HepG2 (cell line): ENCODE measurements around the gene CXCR2. TPM values are rescaled to one million over a fixed set of nuclear protein-coding genes. Genes with fewer than 3 reads are reported as not detected.

Source experiments
- ATAC-seq: fragments of 200-7000 bp; cut with Tn5 transposase; 3 replicates; pipeline ENCODE4 v1.9.1; 2020; ENCODE audit warnings: mild to moderate bottlenecking, moderate library complexity
- BruUV-seq: library from RNA; stranded (reverse); fragments of 400-500 nt; replicated peaks from 2 replicates; lab custom pipeline; 2021; lab: Mats Ljungman, UMichigan
- CTCF ChIA-PET: fragments of 300-600 bp; formaldehyde crosslinking; extraction: SDS; loops from one replicate; lab custom pipeline; 2021; ENCODE audit warnings: low total read pairs, inconsistent platforms, low intra/inter-chr PET ratio; lab: Yijun Ruan, JAX
- POLR2A ChIA-PET: fragments of 350-600 bp; sonication (Branson Sonifier 250); formaldehyde crosslinking; loops from one replicate; lab custom pipeline; 2020; ENCODE audit warnings: antibody characterized with exemption, inconsistent platforms; lab: Yijun Ruan, JAX
- DNase-seq: peaks from one replicate; pipeline ENCODE4 v3.0.0-alpha.2; 2015; ENCODE audit warnings: low spot score
- FAIRE-seq: peaks from 3 replicates; lab custom pipeline; 2011; peaks lifted over from hg19 to GRCh38; lab: Jason Lieb, UNC
- H2AFZ ChIP-seq: one replicate; pipeline ENCODE4 v1.6.1; 2011; ENCODE audit warnings: low read length, inconsistent platforms
- H3K27ac ChIP-seq: fragments of 300-600 bp; 3 replicates; pipeline ENCODE4 v1.8.0; 2011; ENCODE audit warnings: mixed run types, mild to moderate bottlenecking, mixed read lengths, low read length, inconsistent platforms; ENCODE audit not compliant: insufficient read depth; ENCODE audit errors: extremely low read length
- H3K27me3 ChIP-seq, 2 experiments: fragments of 200-600 bp in 1 of 2; 2 replicates in 1 of 2; 3 replicates in 1 of 2; pipeline versions ENCODE4 v1.6.0 to v1.8.0; 2011; ENCODE audit warnings: low read length in 2 of 2, mild to moderate bottlenecking in 2 of 2, moderate library complexity in 2 of 2, inconsistent platforms in 1 of 2; ENCODE audit not compliant: insufficient read depth in 2 of 2, control insufficient read depth in 1 of 2
- H3K36me3 ChIP-seq, 2 experiments: fragments of 200-600 bp in 1 of 2; replicated peaks in 1 of 2; 2 replicates in 1 of 2; 3 replicates in 1 of 2; pipeline versions ENCODE4 v1.5.1 to v1.8.0; 2011; ENCODE audit warnings: low read length in 2 of 2, inconsistent platforms in 1 of 2; ENCODE audit not compliant: insufficient read depth in 2 of 2, control insufficient read depth in 1 of 2
- H3K4me1 ChIP-seq: 2 replicates; pipeline ENCODE4 v1.5.1; 2012; ENCODE audit warnings: low read length, inconsistent platforms; ENCODE audit not compliant: insufficient read depth
- H3K4me2 ChIP-seq: 2 replicates; pipeline ENCODE4 v1.6.0; 2011; ENCODE audit warnings: low read depth, low read length, inconsistent platforms
- H3K4me3 ChIP-seq, 3 experiments: fragments of 200-600 bp in 1 of 3; sonication (generic), shearing (Covaris generic) in 1 of 3; replicated peaks in 1 of 3; 2 replicates each; pipeline ENCODE4 v1.5.1; 2011 to 2016; ENCODE audit warnings: low read length in 3 of 3, inconsistent platforms in 2 of 3, low read depth in 2 of 3, mild to moderate bottlenecking in 2 of 3, control low read depth in 1 of 3, mixed read lengths in 1 of 3; ENCODE audit not compliant: insufficient read depth in 1 of 3
- H3K79me2 ChIP-seq: one replicate; pipeline ENCODE4 v1.6.1; 2011; ENCODE audit warnings: low read length, inconsistent platforms; ENCODE audit not compliant: insufficient read depth
- H3K9ac ChIP-seq: 2 replicates; pipeline ENCODE4 v1.6.0; 2011; ENCODE audit warnings: mild to moderate bottlenecking, low read depth, low read length, inconsistent platforms; ENCODE audit not compliant: insufficient read depth
- H3K9me3 ChIP-seq: 2 replicates; pipeline ENCODE4 v1.5.1; 2012; ENCODE audit warnings: mild to moderate bottlenecking, low read length
- H4K20me1 ChIP-seq: 2 replicates; pipeline ENCODE4 v1.6.0; 2011; ENCODE audit warnings: inconsistent platforms, mild to moderate bottlenecking, low read length, moderate library complexity; ENCODE audit not compliant: insufficient read depth
- CEBPB ChIP-seq: IDR thresholded peaks from 2 replicates; pipeline ENCODE4 v1.6.1; 2011; ENCODE audit warnings: low read depth, low read length, improper control_type of control experiment, borderline replicate concordance
- DNMT3B ChIP-seq: conservative IDR thresholded peaks from 2 replicates; pipeline ENCODE4 v1.6.1; 2016; ENCODE audit warnings: missing biosample characterization, control low read depth
- KDM6A ChIP-seq: IDR thresholded peaks from 2 replicates; pipeline ENCODE4 v1.6.1; 2016; ENCODE audit warnings: low read depth
- MAFF ChIP-seq: IDR thresholded peaks from 2 replicates; pipeline ENCODE4 v1.6.1; 2011; ENCODE audit warnings: low read depth, low read length, improper control_type of control experiment
- MAFK ChIP-seq, 2 experiments: IDR thresholded peaks in 1 of 2; conservative IDR thresholded peaks in 1 of 2; 2 replicates each; pipeline ENCODE4 v1.6.1; 2011; ENCODE audit warnings: improper control_type of control experiment in 2 of 2, low read length in 2 of 2
- SOX13 ChIP-seq, 3 experiments: fragments of 450-650 bp in 1 of 3; sonication (generic) in 1 of 3; formaldehyde crosslinking in 1 of 3; IDR thresholded peaks in 2 of 3; conservative IDR thresholded peaks in 1 of 3; 2 replicates each; pipeline versions ENCODE4 v1.5.0 to v1.6.1; 2016 to 2020; ENCODE audit warnings: antibody characterized with exemption in 1 of 3, mild to moderate bottlenecking in 1 of 3, missing compliant biosample characterization in 1 of 3, missing genetic modification reagents in 1 of 3, moderate library complexity in 1 of 3
- TERF1 ChIP-seq: sonication (generic); formaldehyde crosslinking; IDR thresholded peaks from 2 replicates; pipeline ENCODE4 v1.8.0; 2022; ENCODE audit warnings: mild to moderate bottlenecking, missing genetic modification reagents, moderate library complexity
- ZHX1 ChIP-seq: sonication (generic); formaldehyde crosslinking; IDR thresholded peaks from 2 replicates; pipeline ENCODE4 v1.8.1; 2022; ENCODE audit warnings: low read depth, mild to moderate bottlenecking, missing genetic modification reagents
- ZNF614 ChIP-seq: IDR thresholded peaks from 2 replicates; pipeline ENCODE4 v1.6.1; 2018; ENCODE audit warnings: missing biosample characterization, missing genetic modification reagents, inconsistent platforms, borderline replicate concordance
- WGBS: methylation state at CpG from one replicate; pipeline ENCODE4 v1.1.6; 2017; ENCODE audit warnings: low lambda C conversion rate; 5-methylcytosine and 5-hydroxymethylcytosine counted together
- in situ Hi-C: cut with HindIII; loops from 2 replicates; pipeline ENCODE4 v1.10.0; 2017; ENCODE audit warnings: low pct_unique_long_range_greater_than_20kb; ENCODE audit not compliant: extremely low pct_ligation_motif_present
- intact Hi-C: fragments of 100-400 bp; cut with micrococcal nuclease; formaldehyde crosslinking; loops from one replicate; pipeline ENCODE4 v1.10.0; 2022; ENCODE audit not compliant: unreplicated experiment
- polyA plus RNA-seq, 8 experiments: library from polyadenylated mRNA; depleted of rRNA in 3 of 8; stranded (reverse) in 7 of 8; unstranded in 1 of 8; fragments of >200 nt; fragmentation: Illumina TruSeq in 4 of 8; extraction: Trizol in 4 of 8; gene quantifications; 2 replicates each; pipeline versions ENCODE4 v1.2.1 to v1.2.3, GENCODE V29; 2011 to 2016; ENCODE audit warnings: low read depth in 4 of 8, missing spikeins in 1 of 8, mixed read lengths in 1 of 8; ENCODE audit not compliant: insufficient read depth in 1 of 8
- total RNA-seq, 5 experiments: library from RNA; depleted of rRNA; stranded (reverse); fragments of >200 nt; fragmentation: Illumina TruSeq; extraction: Trizol; gene quantifications; 2 replicates each; pipeline ENCODE4 v1.2.3, GENCODE V29; 2016; ENCODE audit warnings: low read depth in 1 of 5

CXCR2 gene
- total and polyA plus RNA-seq, 2 of the 13 experiments (the other 11 are each of a cell fraction or from before 2014, with no cell fraction given): not detected

DNA sequence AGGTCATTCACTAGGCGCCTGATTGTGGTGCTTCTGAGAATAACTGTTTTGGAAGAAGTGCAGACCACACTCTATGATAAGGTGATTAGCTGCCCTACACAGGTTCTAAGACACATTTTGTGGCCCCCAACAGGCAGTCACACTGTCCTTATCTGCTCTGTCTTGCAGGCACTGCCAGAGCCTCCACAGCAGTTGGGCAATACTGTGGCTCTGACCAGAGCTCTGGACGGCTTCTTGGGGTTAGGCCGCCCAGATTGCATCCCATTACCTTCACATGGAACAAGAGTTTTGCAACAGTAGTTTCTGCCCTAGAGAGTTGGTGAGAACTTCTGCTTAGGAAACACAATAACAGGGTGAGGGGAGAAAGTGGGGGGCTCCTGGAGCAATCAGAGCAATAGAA is 34.1 kb upstream of the CXCR2 start (continued):
- TF ChIP-seq ZHX1 (no peak), TERF1 (no peak), CEBPB (peak; percentile 43; the same call in 1 of the 2 replicates)

DNA sequence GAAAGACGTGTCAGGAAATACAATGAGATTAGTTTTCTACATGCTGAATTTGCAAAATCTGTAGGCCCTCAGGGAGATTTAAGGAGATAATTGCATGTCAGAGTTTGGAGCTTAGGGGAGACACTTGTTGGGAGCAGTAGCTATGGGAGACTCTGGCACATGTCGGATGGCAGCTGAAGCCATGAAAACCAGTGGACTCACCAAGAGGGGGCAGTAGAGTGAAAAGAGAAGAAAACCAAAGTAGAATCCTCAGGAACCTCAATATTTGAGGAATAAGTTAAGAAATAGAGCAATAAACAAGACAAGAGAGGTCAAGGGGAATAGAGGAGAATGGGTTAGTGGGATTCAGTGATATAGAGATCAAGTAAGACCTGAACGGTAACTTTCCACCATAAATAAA is 31.9 kb upstream of the CXCR2 start:
- no peak overlapping the region for H3K27ac ChIP-seq
- ATAC-seq (no peak), FAIRE-seq (no peak), DNase-seq (no peak)
- no peak overlapping the region for H2AFZ ChIP-seq
- no peaks in the 10 kb centered on the region for H3K9me3 ChIP-seq
- H3K36me3 ChIP-seq: no peaks in the 10 kb centered on the region
- BruUV-seq: no TSS peak
- intact Hi-C loops: no loop called here
- H3K4me3 ChIP-seq: no peak overlapping the region
- peaks cover 3 to 7% of the 10 kb centered on the region in 2 experiments; a peak in 2 of 5 replicates for H3K27me3 ChIP-seq
- H3K9ac ChIP-seq: no peak overlapping the region
- TF ChIP-seq SOX13 (IDR thresholded peaks at IDR 0.05): no peak
- TF ChIP-seq SOX13 (CRISPR knock-in tag; conservative IDR thresholded peaks at IDR 0.05 in 1 of 2, IDR thresholded peaks at IDR 0.05 in 1 of 2): no peak
- no peak for TF ChIP-seq DNMT3B (CRISPR knock-in tag)
- no peak for TF ChIP-seq ZNF614 (CRISPR knock-in tag)
- TF ChIP-seq MAFK (conservative IDR thresholded peaks at IDR 0.05 in 1 of 2, IDR thresholded peaks at IDR 0.05 in 1 of 2; ENCODE audit: low read length in 2 of 2): peak in 1 of 2 experiments; percentile 49; a peak in 1 of 4 replicates
- TF ChIP-seq KDM6A (CRISPR knock-in tag): no peak
- TF ChIP-seq MAFF: 0 out of 2 replicates have a peak, but pooled peaks have one; percentile 8
- in situ Hi-C loops: no loop called here
- no peak overlapping the region for H3K4me2 ChIP-seq
- H4K20me1 ChIP-seq: no peaks in the 10 kb centered on the region
- ChIA-PET CTCF (no interaction called here), POLR2A (no interaction called here)
- H3K79me2 ChIP-seq: no peaks in the 10 kb centered on the region
- no peaks in the 10 kb centered on the region for H3K4me1 ChIP-seq
- WGBS: 17% methylated on average over 3 of the region's 3 CpGs
